ENCODE data around the gene PDCD1. TPM values are rescaled to one million over a fixed set of nuclear protein-coding genes. Genes with fewer than 3 reads are reported as not detected.

The PDCD1 gene
- total and polyA plus RNA-seq, 10 of the 15 experiments (the other 5 are each of a cell fraction or from before 2014, with no cell fraction given) = 0.62 to 6.4 (median 2.9) TPM; not detected in 2

GRCh38 chr2:241865957-241866789, 7.5 kb upstream of the PDCD1 start (continued):
- TF ChIP-seq PAX8 (IDR thresholded peaks at IDR 0.05) (no peak), CTCF (IDR thresholded peaks at IDR 0.05 in 2 of 3, conservative IDR thresholded peaks at IDR 0.05 in 1 of 3; ENCODE audit: control insufficient read depth in 2 of 3, extremely low read depth in 1 of 3, insufficient read depth in 1 of 3, low read depth in 3 of 3, low read length in 3 of 3) (no peak), SMAD1 (IDR thresholded peaks at IDR 0.05; ENCODE audit: low read depth, partially characterized antibody) (no peak), ATF3 (IDR thresholded peaks at IDR 0.05; ENCODE audit: borderline replicate concordance, extremely low read depth, low read depth, low read length) (no peak), FOS (IDR thresholded peaks at IDR 0.05; ENCODE audit: borderline replicate concordance, extremely low read depth, insufficient read length) (no peak), NFIC (IDR thresholded peaks at IDR 0.05; ENCODE audit: low read depth, low read length) (no peak), REST (IDR thresholded peaks at IDR 0.05; ENCODE audit: low read depth, low read length) (peak; percentile 71), YY1 (IDR thresholded peaks at IDR 0.05; ENCODE audit: low read depth, low read length) (no peak), NRF1 (conservative IDR thresholded peaks at IDR 0.05; ENCODE audit: low read depth, low read length) (no peak), ELK1 (IDR thresholded peaks at IDR 0.05; ENCODE audit: low read depth, low read length) (no peak), MEF2A (IDR thresholded peaks at IDR 0.05; ENCODE audit: insufficient read depth, low read depth, low read length) (no peak), SUZ12 (IDR thresholded peaks at IDR 0.05; ENCODE audit: unreplicated experiment) (no peak), NR2C2 (IDR thresholded peaks at IDR 0.05; ENCODE audit: borderline replicate concordance, control insufficient read depth, insufficient read length, low read depth) (no peak), GABPA (IDR thresholded peaks at IDR 0.05; ENCODE audit: low read depth) (no peak), EGR1 (IDR thresholded peaks at IDR 0.05; ENCODE audit: borderline replicate concordance in 1 of 2, low read depth in 2 of 2, low read length in 2 of 2) (0 out of 3 replicates have a peak, but pooled peaks of 1 of the 2 experiments have one; percentile 22), CHD1 (IDR thresholded peaks at IDR 0.05; ENCODE audit: low read depth, low read length) (no peak), ZNF24 (IDR thresholded peaks at IDR 0.05) (no peak), ASH2L (IDR thresholded peaks at IDR 0.05; ENCODE audit: borderline replicate concordance, low read depth) (no peak)
- TF ChIP-seq, protein P1, sequence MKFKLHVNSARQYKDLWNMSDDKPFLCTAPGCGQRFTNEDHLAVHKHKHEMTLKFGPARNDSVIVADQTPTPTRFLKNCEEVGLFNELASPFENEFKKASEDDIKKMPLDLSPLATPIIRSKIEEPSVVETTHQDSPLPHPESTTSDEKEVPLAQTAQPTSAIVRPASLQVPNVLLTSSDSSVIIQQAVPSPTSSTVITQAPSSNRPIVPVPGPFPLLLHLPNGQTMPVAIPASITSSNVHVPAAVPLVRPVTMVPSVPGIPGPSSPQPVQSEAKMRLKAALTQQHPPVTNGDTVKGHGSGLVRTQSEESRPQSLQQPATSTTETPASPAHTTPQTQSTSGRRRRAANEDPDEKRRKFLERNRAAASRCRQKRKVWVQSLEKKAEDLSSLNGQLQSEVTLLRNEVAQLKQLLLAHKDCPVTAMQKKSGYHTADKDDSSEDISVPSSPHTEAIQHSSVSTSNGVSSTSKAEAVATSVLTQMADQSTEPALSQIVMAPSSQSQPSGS (IDR thresholded peaks at IDR 0.05; ENCODE audit: low read length) = no peak
